Esophagus squamous epithelium (tissue), 5 donors: ENCODE data around the gene KCNK10. TPM values are rescaled to one million over a fixed set of nuclear protein-coding genes. Genes with fewer than 3 reads are reported as not detected.

Experiments
- DNase-seq: peaks from one replicate; lab custom pipeline; 2025; lab: John Stamatoyannopoulos, UW
- H3K27ac ChIP-seq, 4 donors: fragments of 200-600 bp; sonication (generic); one replicate each; pipeline ENCODE4 v1.5.1; 2016 to 2019; ENCODE audit warnings: mild to moderate bottlenecking in 1 of 4
- H3K27me3 ChIP-seq, 4 donors: fragments of 200-600 bp; sonication (generic); 1 replicate in 3 of 4; 2 replicates in 1 of 4; pipeline versions ENCODE4 v1.5.1 to v1.6.0; 2017 to 2021; ENCODE audit warnings: antibody characterized with exemption in 1 of 4
- H3K36me3 ChIP-seq, 3 donors: fragments of 200-600 bp; sonication (generic); one replicate each; pipeline ENCODE4 v1.5.1; 2016 to 2019
- H3K4me1 ChIP-seq, 3 donors: fragments of 200-600 bp; sonication (generic); one replicate each; pipeline ENCODE4 v1.5.1; 2017 to 2019
- H3K4me3 ChIP-seq, 4 donors: fragments of 200-600 bp; sonication (generic); 1 replicate in 3 of 4; 2 replicates in 1 of 4; pipeline ENCODE4 v1.5.1; 2016 to 2019; ENCODE audit warnings: mild to moderate bottlenecking in 2 of 4, moderate library complexity in 1 of 4
- H3K9me3 ChIP-seq, 3 donors: fragments of 200-600 bp; sonication (generic); one replicate each; pipeline ENCODE4 v1.5.1; 2016 to 2019
- CTCF ChIP-seq, 6 experiments: fragments of 450-650 bp in 4 of 6; fragments of 200-600 bp in 2 of 6; sonication (generic) in 2 of 6; IDR thresholded peaks; one replicate each; pipeline ENCODE4 v1.5.1; 2016 to 2019; ENCODE audit warnings: antibody characterized with exemption in 6 of 6, mild to moderate bottlenecking in 4 of 6, moderate library complexity in 4 of 6
- POLR2A ChIP-seq, 4 donors: fragments of 450-650 bp; IDR thresholded peaks; one replicate each; pipeline ENCODE4 v1.6.1; 2017; ENCODE audit warnings: antibody characterized with exemption in 4 of 4, mild to moderate bottlenecking in 4 of 4, moderate library complexity in 3 of 4
- WGBS, 2 donors: methylation state at CpG; one replicate each; pipeline ENCODE4 v1.1.5; 2018; 5-methylcytosine and 5-hydroxymethylcytosine counted together
- intact Hi-C: fragments of 100-400 bp; cut with DNase I; formaldehyde crosslinking; loops from one replicate; pipeline ENCODE4 v1.15.0; 2022
- total RNA-seq, 4 donors: library from RNA; depleted of rRNA; stranded (reverse); fragments of >200 nt; gene quantifications; one replicate each; pipeline ENCODE4 v1.1.0, GENCODE V29; 2016
- donor health status: DM: yes; HTN: yes; CAD: no.

KCNK10 gene
- total RNA-seq, 4 donors from 2014 or later: 0.57 to 4.7 (median 1.5) TPM

GRCh38 chr14:88346048-88346639, 23.1 kb upstream of the KCNK10 start:
- WGBS, 2 donors: 57 to 69% methylated on average over 5 of the region's 5 CpGs
- Histone ChIP-seq H3K27me3 (peaks cover 0 to 16% (median 0%) of the 10 kb centered on the region in 4 donors), H3K36me3 (no peaks in the 10 kb centered on the region), H3K27ac (no peak overlapping the region), H3K4me3 (no peak overlapping the region), H3K9me3 (no peaks in the 10 kb centered on the region), H3K4me1 (no peaks in the 10 kb centered on the region)
- no peak for DNase-seq
- TF ChIP-seq POLR2A (IDR thresholded peaks at IDR 0.05): no peak
- TF ChIP-seq CTCF (IDR thresholded peaks at IDR 0.05): no peak
- intact Hi-C loops: no loop called here

GRCh38 chr14:88342980-88343379, 19.9 kb upstream of the KCNK10 start:
- DNase-seq: no peak
- TF ChIP-seq CTCF (IDR thresholded peaks at IDR 0.05) (no peak), POLR2A (IDR thresholded peaks at IDR 0.05) (no peak)
- WGBS, 2 donors: 67 to 95% methylated on average over 2 of the region's 2 CpGs
- Histone ChIP-seq H3K9me3 (no peaks in the 10 kb centered on the region), H3K4me3 (no peak overlapping the region), H3K27ac (no peak overlapping the region), H3K4me1 (no peaks in the 10 kb centered on the region), H3K27me3 (peaks cover 0 to 29% (median 0%) of the 10 kb centered on the region in 4 donors), H3K36me3 (no peaks in the 10 kb centered on the region)
- intact Hi-C loops: no loop called here

GRCh38 chr14:88340357-88340756, 17.3 kb upstream of the KCNK10 start:
- no peaks in the 10 kb centered on the region for H3K9me3 ChIP-seq
- TF ChIP-seq POLR2A (IDR thresholded peaks at IDR 0.05) (no peak), CTCF (IDR thresholded peaks at IDR 0.05) (no peak)
- no peak overlapping the region for H3K27ac ChIP-seq
- intact Hi-C loops: no loop called here
- no peak overlapping the region for H3K4me3 ChIP-seq
- peaks cover 0 to 55% (median 0%) of the 10 kb centered on the region in 4 donors for H3K27me3 ChIP-seq
- DNase-seq: no peak
- no peaks in the 10 kb centered on the region for H3K4me1 ChIP-seq
- no peaks in the 10 kb centered on the region for H3K36me3 ChIP-seq

GRCh38 chr14:88333036-88333435, 10.0 kb upstream of the KCNK10 start:
- no peak for DNase-seq
- peaks cover 0 to 97% (median 2%) of the 10 kb centered on the region in 4 donors for H3K27me3 ChIP-seq
- no peaks in the 10 kb centered on the region for H3K9me3 ChIP-seq
- TF ChIP-seq POLR2A (IDR thresholded peaks at IDR 0.05) (no peak), CTCF (IDR thresholded peaks at IDR 0.05) (no peak)
- no peaks in the 10 kb centered on the region for H3K4me1 ChIP-seq
- WGBS, 2 donors: 87 to 100% methylated on average over 1 of the region's 1 CpG
- no peaks in the 10 kb centered on the region for H3K36me3 ChIP-seq
- intact Hi-C loops: no loop called here
- H3K27ac ChIP-seq: no peak overlapping the region
- no peak overlapping the region for H3K4me3 ChIP-seq

GRCh38 chr14:88327497-88327896, 4.4 kb upstream of the KCNK10 start:
- intact Hi-C loops: no loop called here
- H3K27me3 ChIP-seq: peaks cover 4 to 100% (median 17%) of the 10 kb centered on the region in 4 donors
- no peaks in the 10 kb centered on the region for H3K36me3 ChIP-seq
- DNase-seq: no peak
- WGBS, 2 donors: 11 to 27% methylated on average over 1 of the region's 1 CpG
- no peak overlapping the region for H3K27ac ChIP-seq
- H3K4me3 ChIP-seq: no peak overlapping the region
- peaks cover 4 to 33% (median 12%) of the 10 kb centered on the region in 3 donors for H3K4me1 ChIP-seq
- no peaks in the 10 kb centered on the region for H3K9me3 ChIP-seq
- no peak for TF ChIP-seq CTCF (IDR thresholded peaks at IDR 0.05)
- TF ChIP-seq POLR2A (IDR thresholded peaks at IDR 0.05): no peak
